Left ventricle myocardium superior (tissue), 1 donor: Measurements from ENCODE around the gene GALNT18. TPM values are rescaled to one million over a fixed set of nuclear protein-coding genes. Genes with fewer than 3 reads are reported as not detected.

Source experiments
- ATAC-seq: fragments of 200-7000 bp; cut with Tn5 transposase; one replicate; pipeline ENCODE4 v1.9.1; 2020; ENCODE audit warnings: mild to moderate bottlenecking, moderate library complexity
- DNase-seq: peaks from one replicate; pipeline ENCODE4 v3.0.0-alpha.2; 2020
- intact Hi-C: fragments of 100-400 bp; cut with micrococcal nuclease; formaldehyde crosslinking; loops from one replicate; pipeline ENCODE4 v1.11.0; 2022
- total RNA-seq: library from RNA; stranded (reverse); fragmentation: NEBNext Ultra II Directional; extraction: Animal tissue kit (Norgen Biotek cat#: 25700); gene quantifications from one replicate; pipeline ENCODE4 v1.2.1, GENCODE V29; 2021
- donor health status: DM: no; HTN: yes; CAD: no; lungs with severe emphysema.

GALNT18 gene
- total RNA-seq, 1 donor from 2014 or later: 25.3 TPM

- intact Hi-C loops: no loop called here
- DNase-seq: no peak
- ATAC-seq: no peak
Observed at GRCh38 chr11:11387622-11388305, 234.0 kb downstream of the GALNT18 start.

DNA sequence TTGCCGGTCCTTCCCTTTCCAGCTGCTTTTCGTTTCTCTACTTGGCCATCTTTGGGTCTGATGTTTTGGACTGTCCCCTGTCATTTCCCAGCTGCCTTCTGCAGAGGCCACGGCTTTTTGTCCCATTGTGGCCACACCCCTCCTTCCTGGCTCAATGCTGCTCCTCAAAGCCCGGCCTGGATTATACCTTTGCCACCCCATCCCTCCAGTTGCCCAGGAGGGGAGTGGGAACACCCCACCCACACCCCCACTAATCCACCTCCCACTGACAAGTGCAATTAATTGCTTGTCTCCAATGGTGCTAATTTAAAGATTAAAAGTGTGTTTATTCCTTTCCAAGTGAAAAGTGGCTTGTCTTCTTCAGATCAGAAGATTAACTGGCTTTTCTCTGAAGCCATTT lies 234.6 kb downstream of the GALNT18 start:
- intact Hi-C loops: no loop called here
- DNase-seq: no peak
- no peak for ATAC-seq

GRCh38 chr11:11384829-11385228 lies 237.0 kb downstream of the GALNT18 start:
- ATAC-seq (no peak), DNase-seq (no peak)
- intact Hi-C loops: no loop called here

GRCh38 chr11:11383995-11384394 lies 237.8 kb downstream of the GALNT18 start:
- no peak for ATAC-seq
- intact Hi-C loops: no loop called here
- DNase-seq: no peak

GRCh38 chr11:11382858-11383532 lies 238.8 kb downstream of the GALNT18 start:
- no peak for DNase-seq
- intact Hi-C loops: no loop called here
- no peak for ATAC-seq

DNA sequence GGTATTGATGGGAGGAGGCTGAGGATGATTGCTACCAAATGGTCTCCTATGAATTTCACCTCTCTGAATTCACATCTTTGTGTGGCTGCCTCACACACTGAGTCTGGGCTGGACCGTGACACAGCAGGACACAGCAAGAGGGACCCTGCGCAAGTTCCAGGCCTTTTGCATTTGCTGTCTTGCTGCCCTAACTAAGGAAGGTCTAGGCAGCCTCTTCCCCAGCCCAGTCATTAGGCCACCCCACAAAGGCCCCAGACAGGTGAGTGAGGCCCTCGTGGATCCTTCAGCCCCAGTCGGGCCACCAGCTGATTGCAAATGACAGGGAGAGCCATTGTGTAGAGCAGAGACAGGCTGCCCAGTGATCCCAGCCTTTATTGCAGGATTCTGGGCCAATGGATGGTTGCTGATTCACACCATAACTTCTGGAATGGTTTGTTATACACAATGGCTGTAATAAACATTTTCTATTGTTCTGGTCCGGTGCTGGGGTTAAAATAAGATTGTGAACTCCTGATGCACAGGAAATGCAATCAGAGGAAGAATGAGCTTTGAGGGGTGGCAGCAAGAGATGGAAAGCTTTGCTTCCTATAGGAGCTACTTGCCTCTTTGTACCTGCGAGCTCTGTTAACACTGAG lies 240.2 kb downstream of the GALNT18 start:
- intact Hi-C loops: no loop called here
- ATAC-seq (no peak), DNase-seq (no peak)

- DNase-seq (no peak), ATAC-seq (no peak)
- intact Hi-C loops: no loop called here
Observed at GRCh38 chr11:11380883-11381282, 240.9 kb downstream of the GALNT18 start.

DNA sequence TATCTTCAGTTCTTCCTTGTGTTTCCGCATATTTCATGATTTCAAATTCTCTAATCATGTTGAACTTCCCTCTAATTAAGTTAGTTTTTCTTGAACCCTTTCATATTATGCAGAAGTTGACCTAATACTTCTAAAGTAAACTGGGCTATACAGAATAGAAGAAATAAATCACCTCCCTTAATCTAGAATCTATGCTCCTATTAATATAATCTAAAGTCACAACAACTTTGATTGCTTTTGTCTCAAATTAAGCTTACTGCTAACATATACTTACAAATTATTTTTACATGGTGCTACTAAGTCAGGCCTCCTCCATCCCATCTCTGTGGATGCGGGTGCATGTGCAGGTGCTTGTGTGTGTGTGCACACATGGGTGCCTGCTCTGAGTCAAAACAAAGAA lies 241.5 kb downstream of the GALNT18 start:
- DNase-seq (no peak), ATAC-seq (no peak)
- intact Hi-C loops: no loop called here

GRCh38 chr11:11379661-11380060 lies 242.1 kb downstream of the GALNT18 start:
- no peak for ATAC-seq

GRCh38 chr11:11378184-11378940 lies 243.4 kb downstream of the GALNT18 start:
- no peak for ATAC-seq
- no peak for DNase-seq
- intact Hi-C loops: no loop called here

More at GRCh38 chr11:11379661-11380060, 242.1 kb downstream of the GALNT18 start:
- intact Hi-C loops: no loop called here
- DNase-seq: no peak

DNA sequence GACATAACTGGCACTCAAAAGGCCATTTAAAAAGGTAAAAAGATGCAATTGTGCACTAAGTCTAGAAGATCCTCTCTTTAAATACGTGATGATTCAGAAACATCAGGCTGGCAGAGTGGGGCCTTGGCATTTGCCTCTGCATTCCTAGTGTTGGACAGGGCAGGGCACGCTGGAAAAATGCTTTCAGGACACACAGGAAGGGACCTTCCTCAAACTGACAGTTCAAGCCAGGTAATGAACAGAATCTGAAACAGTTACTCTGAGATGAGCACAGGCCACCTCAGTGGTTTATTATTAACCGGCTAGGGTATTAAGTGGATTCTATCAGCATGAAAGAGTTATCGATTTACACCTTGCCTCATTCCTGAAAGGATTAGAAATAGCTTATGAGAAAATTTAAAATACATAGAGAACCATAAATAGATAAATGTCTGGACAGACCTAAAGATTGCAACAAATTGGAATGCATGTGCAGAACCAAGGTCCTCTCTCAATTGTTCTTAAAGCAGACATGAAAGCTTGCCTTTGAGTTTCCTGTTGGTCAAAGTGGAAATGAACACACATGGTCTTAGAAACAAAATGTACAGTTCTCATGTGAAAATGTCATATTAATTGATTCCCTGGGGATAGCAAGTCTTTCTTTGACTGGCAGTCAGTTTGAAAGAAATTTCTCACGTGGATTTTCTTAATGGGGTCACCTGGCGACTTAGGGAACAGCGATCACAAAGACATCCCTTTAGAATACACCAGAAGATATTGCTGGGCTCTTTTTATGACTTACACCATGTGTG lies 247.3 kb downstream of the GALNT18 start:
- intact Hi-C loops: no loop called here
- DNase-seq: no peak
- no peak for ATAC-seq

DNA sequence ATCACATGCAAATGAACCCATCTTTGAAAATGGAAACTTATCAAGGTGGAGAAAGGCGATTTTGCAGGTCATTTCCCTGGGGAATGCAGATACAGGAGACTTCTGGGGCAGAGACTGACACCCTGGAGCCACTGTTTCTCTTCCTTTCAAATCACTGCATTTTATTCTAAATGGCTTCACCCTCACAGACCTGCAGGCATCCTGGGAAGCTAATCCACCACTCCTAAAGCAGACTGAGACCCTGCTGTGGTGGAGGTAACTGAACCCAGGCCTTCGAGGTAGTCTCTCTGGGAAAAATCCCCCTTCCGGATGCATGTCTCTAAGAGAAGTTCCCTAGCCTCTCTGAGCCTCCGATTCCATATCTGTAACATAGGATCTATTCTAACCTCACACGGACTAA lies 247.9 kb downstream of the GALNT18 start:
- no peak for DNase-seq
- intact Hi-C loops: no loop called here
- ATAC-seq: no peak

GRCh38 chr11:11372461-11372860 lies 249.3 kb downstream of the GALNT18 start:
- intact Hi-C loops: no loop called here
- ATAC-seq: no peak
- no peak for DNase-seq

DNA sequence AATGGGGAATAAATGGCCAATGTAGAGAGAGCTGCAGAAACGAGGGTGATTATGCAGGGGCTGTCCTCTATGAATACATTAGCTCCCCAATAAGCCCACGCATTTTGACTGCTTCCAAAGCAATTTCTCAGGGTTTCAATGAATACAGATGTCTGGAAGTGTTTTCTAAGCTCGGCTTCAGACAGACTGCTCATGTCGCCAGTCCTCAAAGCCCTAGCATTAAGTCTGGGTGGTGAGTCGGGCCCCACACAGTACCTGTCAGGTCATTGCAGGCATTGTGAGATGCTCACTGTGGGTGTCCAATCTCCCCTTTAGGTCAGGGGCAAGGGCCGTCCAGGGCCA lies 250.9 kb downstream of the GALNT18 start:
- no peak for ATAC-seq
- intact Hi-C loops: no loop called here

DNA sequence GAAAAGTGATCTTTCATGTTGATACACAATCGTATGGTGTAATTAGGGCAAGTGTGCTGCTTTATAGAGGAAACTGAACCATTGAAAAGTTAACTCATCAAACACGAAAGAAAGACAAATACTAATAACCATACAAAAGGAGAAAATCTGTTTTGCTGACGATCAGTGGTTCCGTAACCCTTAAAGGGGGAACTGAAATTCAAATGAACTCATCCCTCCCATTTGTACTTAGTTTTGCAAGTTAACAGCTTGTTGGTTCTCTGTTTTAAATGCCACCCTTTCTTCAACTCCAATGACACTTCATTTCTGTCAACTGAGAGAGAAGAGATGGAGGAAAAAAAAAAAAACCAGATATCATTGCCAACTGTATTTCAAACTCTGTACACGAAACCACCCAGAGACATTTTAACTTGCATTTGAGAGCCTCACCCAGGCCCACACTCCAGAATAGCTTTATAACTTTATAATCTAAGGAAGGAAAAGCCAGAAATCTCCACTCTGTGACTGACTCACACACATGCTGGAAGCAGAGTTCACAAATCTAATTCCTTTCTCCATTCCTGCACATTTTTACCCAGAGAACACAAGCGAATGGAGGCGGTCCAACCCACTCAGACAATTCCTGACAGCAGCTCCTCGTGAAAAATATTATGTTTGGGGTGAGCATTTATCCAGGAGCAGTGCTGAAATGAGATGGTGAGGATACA lies 251.4 kb downstream of the GALNT18 start:
- intact Hi-C loops: no loop called here
- ATAC-seq (no peak), DNase-seq (no peak)

More for the DNA sequence above, 250.9 kb downstream of the GALNT18 start:
- no peak for DNase-seq

DNA sequence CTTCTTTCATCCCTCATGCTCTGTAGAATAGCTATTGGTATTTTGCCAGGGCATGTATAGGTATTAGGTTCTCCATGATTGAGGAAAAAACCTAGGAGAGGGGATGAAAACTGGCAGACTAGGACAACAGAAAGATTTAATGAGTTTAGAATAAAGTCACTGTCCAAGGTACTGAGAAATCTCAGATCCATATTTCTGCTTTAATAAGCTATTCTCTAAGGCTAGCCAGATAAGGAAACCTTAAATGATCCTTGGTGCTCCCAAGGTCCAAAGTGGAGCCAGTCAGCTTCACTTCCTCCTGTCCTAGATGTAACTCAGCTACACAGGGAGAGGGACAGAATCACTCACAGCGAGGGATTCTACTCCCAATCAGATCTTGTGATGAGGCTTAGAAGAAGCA lies 255.0 kb downstream of the GALNT18 start:
- no peak for ATAC-seq
- no peak for DNase-seq
- intact Hi-C loops: no loop called here

DNA sequence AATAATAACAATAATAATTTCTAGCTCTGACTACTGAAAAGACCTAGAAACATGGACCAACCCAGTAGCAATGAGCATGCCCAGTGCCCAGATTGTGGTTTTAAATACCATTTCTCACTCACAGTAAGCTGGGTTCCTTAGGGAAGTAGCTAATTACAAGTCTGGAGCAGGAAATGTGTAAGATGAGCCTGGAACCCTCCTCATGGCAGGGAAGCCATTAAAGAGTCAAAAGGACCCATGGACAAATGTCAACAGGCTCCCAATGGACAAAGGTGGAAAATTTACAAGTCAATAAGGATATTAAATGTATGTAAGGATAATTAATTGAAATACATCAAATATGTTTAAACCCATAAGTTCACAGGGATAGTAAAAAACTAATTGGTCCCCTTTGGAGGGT lies 258.1 kb downstream of the GALNT18 start:
- ATAC-seq: no peak
- intact Hi-C loops: no loop called here

DNA sequence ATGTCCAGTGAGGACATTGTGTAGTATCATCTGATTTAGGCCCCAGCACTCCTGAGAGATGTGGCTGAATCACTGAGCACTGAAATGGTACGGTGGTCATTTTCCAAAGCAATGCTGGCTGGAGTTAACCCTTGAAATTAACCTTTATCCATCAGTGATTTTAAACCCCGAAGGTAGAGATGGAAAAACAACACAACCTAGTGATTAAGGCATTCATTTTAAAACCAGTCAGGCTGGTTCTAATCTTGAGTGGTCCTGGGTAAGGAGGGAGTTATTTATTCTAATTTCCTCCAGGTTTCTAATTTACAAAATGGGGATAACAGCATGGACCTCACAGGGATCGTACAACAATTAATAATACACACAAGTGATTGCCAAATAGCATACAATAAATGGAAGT lies 262.2 kb downstream of the GALNT18 start:
- intact Hi-C loops: no loop called here
- no peak for DNase-seq
- ATAC-seq: no peak

More for the DNA sequence above, 258.1 kb downstream of the GALNT18 start:
- no peak for DNase-seq

- ATAC-seq (no peak), DNase-seq (no peak)
- intact Hi-C loops: no loop called here
Observed at GRCh38 chr11:11356842-11357241, 265.0 kb downstream of the GALNT18 start.
